ENCODE data around the gene NRP1.

DNA sequence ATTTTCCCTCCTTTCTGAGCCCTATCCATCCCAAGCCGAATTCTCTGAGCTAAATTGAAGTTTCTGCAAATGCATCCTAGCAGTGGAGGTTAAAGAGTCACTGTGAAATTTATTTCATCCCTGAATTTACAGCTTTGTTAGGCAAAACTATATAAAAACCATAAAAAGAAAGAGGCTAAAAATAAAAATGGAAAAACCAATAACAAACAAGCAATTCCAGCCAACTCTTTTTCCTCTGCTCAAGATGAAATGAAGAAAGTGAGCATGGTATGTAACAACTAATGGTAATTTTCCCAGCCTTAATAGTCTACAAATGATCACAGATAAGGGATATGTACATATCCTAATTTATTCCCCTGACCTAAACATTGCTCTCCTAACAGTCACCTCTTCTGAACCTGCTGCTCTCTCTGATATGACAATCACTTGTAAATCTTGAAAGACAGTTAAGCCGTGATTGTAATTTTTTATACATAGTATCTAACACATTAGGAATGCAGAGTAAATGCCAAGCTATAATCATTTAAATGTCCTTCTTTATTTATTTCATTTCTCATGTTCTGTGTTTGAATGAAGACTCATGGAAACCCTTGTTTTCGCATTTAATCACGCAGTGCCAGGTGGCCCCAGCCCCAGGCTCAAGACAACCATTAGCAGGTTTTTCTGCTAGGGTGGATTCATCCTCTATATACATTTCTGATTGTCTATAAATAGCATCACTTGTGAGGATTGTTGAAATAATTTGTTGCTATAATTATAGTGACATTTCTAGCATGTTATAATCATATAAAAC lies 48.6 kb upstream of the NRP1 start:
- TF ChIP-seq, protein P1, sequence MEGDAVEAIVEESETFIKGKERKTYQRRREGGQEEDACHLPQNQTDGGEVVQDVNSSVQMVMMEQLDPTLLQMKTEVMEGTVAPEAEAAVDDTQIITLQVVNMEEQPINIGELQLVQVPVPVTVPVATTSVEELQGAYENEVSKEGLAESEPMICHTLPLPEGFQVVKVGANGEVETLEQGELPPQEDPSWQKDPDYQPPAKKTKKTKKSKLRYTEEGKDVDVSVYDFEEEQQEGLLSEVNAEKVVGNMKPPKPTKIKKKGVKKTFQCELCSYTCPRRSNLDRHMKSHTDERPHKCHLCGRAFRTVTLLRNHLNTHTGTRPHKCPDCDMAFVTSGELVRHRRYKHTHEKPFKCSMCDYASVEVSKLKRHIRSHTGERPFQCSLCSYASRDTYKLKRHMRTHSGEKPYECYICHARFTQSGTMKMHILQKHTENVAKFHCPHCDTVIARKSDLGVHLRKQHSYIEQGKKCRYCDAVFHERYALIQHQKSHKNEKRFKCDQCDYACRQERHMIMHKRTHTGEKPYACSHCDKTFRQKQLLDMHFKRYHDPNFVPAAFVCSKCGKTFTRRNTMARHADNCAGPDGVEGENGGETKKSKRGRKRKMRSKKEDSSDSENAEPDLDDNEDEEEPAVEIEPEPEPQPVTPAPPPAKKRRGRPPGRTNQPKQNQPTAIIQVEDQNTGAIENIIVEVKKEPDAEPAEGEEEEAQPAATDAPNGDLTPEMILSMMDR (IDR thresholded peaks at IDR 0.05 in 4 of 5, conservative IDR thresholded peaks at IDR 0.05 in 1 of 5): no peak
- TF ChIP-seq POLR2A (IDR thresholded peaks at IDR 0.05): no peak
